Endodermal cell (in vitro differentiated cells): ENCODE measurements around the gene ZMYM2. TPM values are rescaled to one million over a fixed set of nuclear protein-coding genes. Genes with fewer than 3 reads are reported as not detected.

Source experiments
- DNase-seq: peaks from one replicate; pipeline ENCODE4 v3.0.0-alpha.2; 2017
- H3K27ac ChIP-seq: 2 replicates; pipeline ENCODE4 v1.5.1; 2013; ENCODE audit warnings: mild to moderate bottlenecking, low read depth, low read length, moderate library complexity
- H3K27me3 ChIP-seq: 2 replicates; pipeline ENCODE4 v1.6.1; 2013; ENCODE audit warnings: mild to moderate bottlenecking, low read length, moderate library complexity; ENCODE audit not compliant: insufficient read depth, control insufficient read depth, poor library complexity, severe bottlenecking
- H3K36me3 ChIP-seq: 2 replicates; pipeline ENCODE4 v1.7.0; 2013; ENCODE audit warnings: mild to moderate bottlenecking, low read length, moderate library complexity; ENCODE audit not compliant: control insufficient read depth, insufficient read depth
- H3K4me1 ChIP-seq: one replicate; pipeline ENCODE4 v1.7.0; 2013; ENCODE audit warnings: low read length; ENCODE audit not compliant: control insufficient read depth, insufficient read depth
- H3K4me3 ChIP-seq: 2 replicates; pipeline ENCODE4 v1.5.1; 2013; ENCODE audit warnings: mild to moderate bottlenecking, low read length, moderate library complexity
- H3K9ac ChIP-seq: 2 replicates; pipeline ENCODE4 v1.6.1; 2013; ENCODE audit warnings: mild to moderate bottlenecking, low read length, moderate library complexity; ENCODE audit not compliant: poor library complexity, severe bottlenecking; ENCODE audit errors: extremely low read depth
- H3K9me3 ChIP-seq: 2 replicates; pipeline ENCODE4 v1.6.1; 2013; ENCODE audit warnings: mild to moderate bottlenecking, low read length, moderate library complexity; ENCODE audit not compliant: control insufficient read depth
- H3K27ac Mint-ChIP-seq: 2 replicates; pipeline ENCODE4 v1.8.0; 2020; ENCODE audit warnings: mixed read lengths
- H3K27me3 Mint-ChIP-seq: 2 replicates; pipeline ENCODE4 v1.8.0; 2021; ENCODE audit warnings: mild to moderate bottlenecking, mixed read lengths; ENCODE audit not compliant: insufficient read depth
- H3K36me3 Mint-ChIP-seq: 2 replicates; pipeline ENCODE4 v1.8.0; 2020; ENCODE audit warnings: low read depth, mixed read lengths
- H3K4me1 Mint-ChIP-seq: 2 replicates; pipeline ENCODE4 v1.8.0; 2020; ENCODE audit warnings: mixed read lengths
- H3K4me3 Mint-ChIP-seq: 2 replicates; pipeline ENCODE4 v1.8.0; 2020; ENCODE audit warnings: mild to moderate bottlenecking, moderate library complexity, mixed read lengths
- H3K9me3 Mint-ChIP-seq: 2 replicates; pipeline ENCODE4 v1.8.0; 2020; ENCODE audit warnings: mild to moderate bottlenecking, mixed read lengths
- CTCF ChIP-seq: fragments of 200-600 bp; sonication (generic); conservative IDR thresholded peaks from 2 replicates; pipeline ENCODE4 v1.5.0; 2021; ENCODE audit warnings: antibody characterized with exemption, mild to moderate bottlenecking
- WGBS, 2 experiments: methylation state at CpG; one replicate each; pipeline versions ENCODE4 v1.1.5 to v1.1.7; 2013; ENCODE audit warnings: missing lambda C conversion rate in 2 of 2, mixed read lengths in 1 of 2; ENCODE audit not compliant: insufficient coverage in 1 of 2, insufficient read length in 1 of 2; 5-methylcytosine and 5-hydroxymethylcytosine counted together
- total RNA-seq, 2 donors: library from RNA; stranded (reverse); fragmentation: NEBNext Ultra II Directional in 1 of 2; extraction: Animal tissue kit (Norgen Biotek cat#: 25700) in 1 of 2; gene quantifications; 2 replicates in 1 of 2; 3 replicates in 1 of 2; pipeline ENCODE4 v1.2.1, GENCODE V29; 2021

Gene ZMYM2
- total RNA-seq, 2 donors from 2014 or later: 200 to 207 TPM

- Mint-ChIP-seq H3K36me3 (peaks cover 71% of the 10 kb centered on the region), H3K4me1 (peaks cover 1% of the 10 kb centered on the region), H3K9me3 (no peaks in the 10 kb centered on the region), H3K4me3 (no peak overlapping the region), H3K27ac (no peak overlapping the region), H3K27me3 (no peaks in the 10 kb centered on the region)
- no peak overlapping the region for H3K9ac ChIP-seq
- no peaks in the 10 kb centered on the region for H3K27me3 ChIP-seq
- no peak for TF ChIP-seq CTCF
- H3K4me1 ChIP-seq: no peaks in the 10 kb centered on the region
- H3K4me3 ChIP-seq: no peak overlapping the region
- 100% methylated on average over 1 of the region's 2 CpGs; no CpG with 5 or more reads in 1 of the 2 experiments for WGBS, 2 experiments
- H3K27ac ChIP-seq: no peak overlapping the region
- DNase-seq: no peak
- H3K36me3 ChIP-seq: peaks cover 82% of the 10 kb centered on the region
- no peaks in the 10 kb centered on the region for H3K9me3 ChIP-seq
Observed at GRCh38 chr13:20024702-20025101, 66.2 kb downstream of the ZMYM2 start.

- no peaks in the 10 kb centered on the region for H3K4me1 Mint-ChIP-seq
- 97 to 100% methylated on average over 3 to 4 of the region's 4 CpGs for WGBS, 2 experiments
Observed at GRCh38 chr13:20028953-20029352, 70.4 kb downstream of the ZMYM2 start.

GRCh38 chr13:20033486-20033885, 75.0 kb downstream of the ZMYM2 start:
- peaks cover 94% of the 10 kb centered on the region for H3K36me3 ChIP-seq
- no peak for DNase-seq
- no peak for TF ChIP-seq CTCF
- no peak overlapping the region for H3K4me3 ChIP-seq
- no peaks in the 10 kb centered on the region for H3K9me3 Mint-ChIP-seq
- H3K27ac ChIP-seq: no peak overlapping the region
- H3K36me3 Mint-ChIP-seq: peaks cover 87% of the 10 kb centered on the region
- H3K4me1 ChIP-seq: no peaks in the 10 kb centered on the region
- no peak overlapping the region for H3K9ac ChIP-seq
- H3K27me3 Mint-ChIP-seq: no peaks in the 10 kb centered on the region
- H3K27ac Mint-ChIP-seq: no peak overlapping the region
- no CpG with 5 or more reads among the region's 1 CpG for WGBS, 2 experiments
- no peaks in the 10 kb centered on the region for H3K4me1 Mint-ChIP-seq
- H3K4me3 Mint-ChIP-seq: no peak overlapping the region
- no peaks in the 10 kb centered on the region for H3K27me3 ChIP-seq
- no peaks in the 10 kb centered on the region for H3K9me3 ChIP-seq

More at GRCh38 chr13:20028953-20029352, 70.4 kb downstream of the ZMYM2 start:
- no peak overlapping the region for H3K4me3 ChIP-seq
- no peak overlapping the region for H3K4me3 Mint-ChIP-seq
- H3K9me3 Mint-ChIP-seq: no peaks in the 10 kb centered on the region
- no peak for DNase-seq
- peaks cover 84% of the 10 kb centered on the region for H3K36me3 ChIP-seq
- H3K36me3 Mint-ChIP-seq: peaks cover 72% of the 10 kb centered on the region
- TF ChIP-seq CTCF: no peak
- no peak overlapping the region for H3K27ac ChIP-seq
- no peaks in the 10 kb centered on the region for H3K4me1 ChIP-seq
- H3K9me3 ChIP-seq: no peaks in the 10 kb centered on the region
- H3K27me3 ChIP-seq: no peaks in the 10 kb centered on the region
- H3K27ac Mint-ChIP-seq: no peak overlapping the region
- no peak overlapping the region for H3K9ac ChIP-seq
- no peaks in the 10 kb centered on the region for H3K27me3 Mint-ChIP-seq
